Epithelial cell of esophagus (primary cell): Measurements from ENCODE around the gene KANTR.

Experiments
- DNase-seq: peaks from one replicate; pipeline ENCODE4 v3.0.0; 2010; ENCODE audit warnings: low read depth
- H3K4me3 ChIP-seq: 2 replicates; pipeline ENCODE4 v1.5.1; 2011; ENCODE audit warnings: mild to moderate bottlenecking, low read length, control low read depth
- TF ChIP-seq, protein P1 (sequence below): IDR thresholded peaks from 2 replicates; pipeline ENCODE4 v1.5.1; 2011; ENCODE audit warnings: low read depth, mild to moderate bottlenecking, low read length, control low read depth, inconsistent platforms; ENCODE audit not compliant: insufficient read depth; ENCODE audit errors: missing control alignments

KANTR gene

GRCh38 chrX:53081925-53082772 is 11.8 kb upstream of the KANTR start, which contains the start of gene TSPYL2:
TSPYL2 (plus strand) TSS chrX:53082367; CDS start chrX:53082499, 132 bp downstream.
- peak within 1 kb of the TSS; percentile 61 for H3K4me3 ChIP-seq
- peak; percentile 92 for DNase-seq
- TF ChIP-seq, protein P1, sequence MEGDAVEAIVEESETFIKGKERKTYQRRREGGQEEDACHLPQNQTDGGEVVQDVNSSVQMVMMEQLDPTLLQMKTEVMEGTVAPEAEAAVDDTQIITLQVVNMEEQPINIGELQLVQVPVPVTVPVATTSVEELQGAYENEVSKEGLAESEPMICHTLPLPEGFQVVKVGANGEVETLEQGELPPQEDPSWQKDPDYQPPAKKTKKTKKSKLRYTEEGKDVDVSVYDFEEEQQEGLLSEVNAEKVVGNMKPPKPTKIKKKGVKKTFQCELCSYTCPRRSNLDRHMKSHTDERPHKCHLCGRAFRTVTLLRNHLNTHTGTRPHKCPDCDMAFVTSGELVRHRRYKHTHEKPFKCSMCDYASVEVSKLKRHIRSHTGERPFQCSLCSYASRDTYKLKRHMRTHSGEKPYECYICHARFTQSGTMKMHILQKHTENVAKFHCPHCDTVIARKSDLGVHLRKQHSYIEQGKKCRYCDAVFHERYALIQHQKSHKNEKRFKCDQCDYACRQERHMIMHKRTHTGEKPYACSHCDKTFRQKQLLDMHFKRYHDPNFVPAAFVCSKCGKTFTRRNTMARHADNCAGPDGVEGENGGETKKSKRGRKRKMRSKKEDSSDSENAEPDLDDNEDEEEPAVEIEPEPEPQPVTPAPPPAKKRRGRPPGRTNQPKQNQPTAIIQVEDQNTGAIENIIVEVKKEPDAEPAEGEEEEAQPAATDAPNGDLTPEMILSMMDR, result no peak

GRCh38 chrX:53082773-53083616 is 10.9 kb upstream of the KANTR start:
- no peak for DNase-seq

DNA sequence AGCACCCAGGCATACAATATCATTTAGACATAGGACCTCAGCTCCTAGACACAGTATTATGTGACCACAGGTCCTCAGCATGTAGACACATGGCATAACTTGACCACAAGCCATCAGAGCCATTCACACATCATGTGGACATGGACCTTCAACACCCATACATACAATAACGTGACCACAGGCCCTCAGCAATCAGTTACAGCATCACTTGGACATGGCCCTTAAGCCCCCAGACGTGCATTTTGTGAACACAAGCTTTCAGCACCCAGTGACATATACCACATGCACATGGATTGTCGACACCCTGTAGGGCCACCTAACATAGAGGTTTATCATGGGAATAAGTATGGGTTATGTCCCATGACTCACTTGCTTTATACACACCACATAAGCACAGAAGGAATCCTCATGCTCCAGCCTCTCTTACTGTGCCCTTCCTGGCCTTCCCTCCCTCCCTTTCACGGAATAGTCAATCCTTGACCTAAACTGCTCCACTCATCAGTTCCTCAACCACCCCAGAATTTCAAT is 9.8 kb upstream of the KANTR start:
- no peak overlapping the region for H3K4me3 ChIP-seq
- TF ChIP-seq, protein P1, result no peak
- DNase-seq, result no peak

More at GRCh38 chrX:53082773-53083616, 10.9 kb upstream of the KANTR start:
- peak overlapping the region; percentile 61 for H3K4me3 ChIP-seq
- TF ChIP-seq, protein P1, result no peak

GRCh38 chrX:53084863-53085262 is 9.1 kb upstream of the KANTR start:
- DNase-seq, result no peak
- TF ChIP-seq, protein P1, result no peak
- H3K4me3 ChIP-seq, result no peak overlapping the region

GRCh38 chrX:53085661-53086229 is 8.2 kb upstream of the KANTR start:
- TF ChIP-seq, protein P1, result no peak
- H3K4me3 ChIP-seq, result no peak overlapping the region
- DNase-seq, result no peak

- H3K4me3 ChIP-seq, result no peak overlapping the region
- DNase-seq, result no peak
- TF ChIP-seq, protein P1, result no peak
These were observed 7.5 kb upstream of the KANTR start for GRCh38 chrX:53086464-53086863.
